Glutamatergic neuron (in vitro differentiated cells): ENCODE results near the gene ADGRL3. TPM values are rescaled to one million over a fixed set of nuclear protein-coding genes. Genes with fewer than 3 reads are reported as not detected.

Source experiments
- DNase-seq: peaks from one replicate; pipeline ENCODE4 v3.0.0; 2022
- H3K27ac Mint-ChIP-seq: one replicate; pipeline ENCODE4 v1.8.0; 2020; ENCODE audit warnings: mild to moderate bottlenecking, mixed read lengths, inconsistent platforms; ENCODE audit not compliant: unreplicated experiment
- H3K27me3 Mint-ChIP-seq: one replicate; pipeline ENCODE4 v1.8.0; 2020; ENCODE audit warnings: mild to moderate bottlenecking, moderate library complexity, mixed read lengths, inconsistent platforms; ENCODE audit not compliant: unreplicated experiment
- H3K36me3 Mint-ChIP-seq: one replicate; pipeline ENCODE4 v1.8.0; 2020; ENCODE audit warnings: mild to moderate bottlenecking, mixed read lengths, inconsistent platforms; ENCODE audit not compliant: unreplicated experiment
- H3K4me1 Mint-ChIP-seq: one replicate; pipeline ENCODE4 v1.8.0; 2020; ENCODE audit warnings: mild to moderate bottlenecking, low read depth, mixed read lengths, inconsistent platforms; ENCODE audit not compliant: unreplicated experiment
- H3K4me3 Mint-ChIP-seq: one replicate; pipeline ENCODE4 v1.8.0; 2020; ENCODE audit warnings: mild to moderate bottlenecking, mixed read lengths, inconsistent platforms; ENCODE audit not compliant: unreplicated experiment
- H3K9me3 Mint-ChIP-seq: one replicate; pipeline ENCODE4 v1.8.0; 2020; ENCODE audit warnings: mild to moderate bottlenecking, moderate library complexity, mixed read lengths, inconsistent platforms; ENCODE audit not compliant: unreplicated experiment
- CTCF ChIP-seq: fragments of 200-600 bp; sonication (generic); IDR thresholded peaks from one replicate; pipeline ENCODE4 v1.5.0; 2021; ENCODE audit not compliant: partially characterized antibody, unreplicated experiment
- total RNA-seq: library from RNA; stranded (reverse); fragmentation: NEBNext Ultra II Directional; extraction: Animal tissue kit (Norgen Biotek cat#: 25700); gene quantifications from one replicate; pipeline ENCODE4 v1.2.1, GENCODE V29; 2021; ENCODE audit not compliant: unreplicated experiment

ADGRL3 gene
- total RNA-seq, 1 donor from 2014 or later: 193 TPM

- Mint-ChIP-seq H3K4me3 (no peak overlapping the region), H3K4me1 (peaks cover 8% of the 10 kb centered on the region), H3K27me3 (no peaks in the 10 kb centered on the region), H3K27ac (no peak overlapping the region), H3K36me3 (no peaks in the 10 kb centered on the region), H3K9me3 (no peaks in the 10 kb centered on the region)
- TF ChIP-seq CTCF: no peak
- DNase-seq: no peak
Measured at GRCh38 chr4:61805979-61806378, 605.9 kb downstream of the ADGRL3 start.

GRCh38 chr4:61812171-61812570, 612.0 kb downstream of the ADGRL3 start:
- no peak overlapping the region for H3K4me3 Mint-ChIP-seq
- H3K27ac Mint-ChIP-seq: no peak overlapping the region
- peaks cover 1% of the 10 kb centered on the region for H3K27me3 Mint-ChIP-seq
- no peak for TF ChIP-seq CTCF
- peaks cover 4% of the 10 kb centered on the region for H3K9me3 Mint-ChIP-seq
- H3K4me1 Mint-ChIP-seq: peaks cover 16% of the 10 kb centered on the region
- H3K36me3 Mint-ChIP-seq: no peaks in the 10 kb centered on the region
- no peak for DNase-seq

GRCh38 chr4:61817071-61817470, 616.9 kb downstream of the ADGRL3 start:
- Mint-ChIP-seq H3K27me3 (peaks cover 1% of the 10 kb centered on the region), H3K4me1 (peaks cover 17% of the 10 kb centered on the region), H3K9me3 (peaks cover 9% of the 10 kb centered on the region), H3K27ac (no peak overlapping the region), H3K4me3 (no peak overlapping the region), H3K36me3 (no peaks in the 10 kb centered on the region)
- no peak for DNase-seq
- TF ChIP-seq CTCF: no peak

GRCh38 chr4:61820136-61820535, 620.0 kb downstream of the ADGRL3 start:
- TF ChIP-seq CTCF: no peak
- peaks cover 11% of the 10 kb centered on the region for H3K9me3 Mint-ChIP-seq
- DNase-seq: no peak
- peaks cover 16% of the 10 kb centered on the region for H3K4me1 Mint-ChIP-seq
- H3K36me3 Mint-ChIP-seq: no peaks in the 10 kb centered on the region
- H3K27ac Mint-ChIP-seq: no peak overlapping the region
- H3K27me3 Mint-ChIP-seq: peaks cover 1% of the 10 kb centered on the region
- no peak overlapping the region for H3K4me3 Mint-ChIP-seq

DNA sequence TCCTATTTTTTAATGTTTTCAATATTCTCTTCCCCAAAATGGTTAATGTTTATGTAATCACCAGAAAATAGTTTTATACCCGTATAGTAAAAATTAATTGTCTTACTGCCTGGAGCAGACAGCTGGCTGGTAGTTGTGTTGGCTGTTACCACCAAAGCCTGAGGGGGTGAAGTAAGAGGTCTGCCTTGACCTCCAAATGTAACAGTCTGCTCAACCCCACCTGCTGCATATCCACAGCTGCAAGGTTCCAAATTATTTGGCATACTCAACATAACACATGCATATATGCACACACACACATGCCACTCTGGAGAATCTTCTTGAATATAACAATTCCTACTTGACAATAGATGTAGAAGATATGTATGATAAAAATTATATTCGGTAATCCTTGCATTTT, 624.3 kb downstream of the ADGRL3 start:
- Mint-ChIP-seq H3K9me3 (peaks cover 14% of the 10 kb centered on the region), H3K36me3 (no peaks in the 10 kb centered on the region), H3K27ac (peak overlapping the region; percentile 84), H3K4me3 (no peak overlapping the region), H3K4me1 (peaks cover 31% of the 10 kb centered on the region), H3K27me3 (peaks cover 5% of the 10 kb centered on the region)
- TF ChIP-seq CTCF: no peak
- DNase-seq: no peak
